ENCODE data around the gene TMC3. TPM values are rescaled to one million over a fixed set of nuclear protein-coding genes. Genes with fewer than 3 reads are reported as not detected.

Gene TMC3
- total and polyA plus RNA-seq, 2 donors from 2014 or later: not detected

DNA sequence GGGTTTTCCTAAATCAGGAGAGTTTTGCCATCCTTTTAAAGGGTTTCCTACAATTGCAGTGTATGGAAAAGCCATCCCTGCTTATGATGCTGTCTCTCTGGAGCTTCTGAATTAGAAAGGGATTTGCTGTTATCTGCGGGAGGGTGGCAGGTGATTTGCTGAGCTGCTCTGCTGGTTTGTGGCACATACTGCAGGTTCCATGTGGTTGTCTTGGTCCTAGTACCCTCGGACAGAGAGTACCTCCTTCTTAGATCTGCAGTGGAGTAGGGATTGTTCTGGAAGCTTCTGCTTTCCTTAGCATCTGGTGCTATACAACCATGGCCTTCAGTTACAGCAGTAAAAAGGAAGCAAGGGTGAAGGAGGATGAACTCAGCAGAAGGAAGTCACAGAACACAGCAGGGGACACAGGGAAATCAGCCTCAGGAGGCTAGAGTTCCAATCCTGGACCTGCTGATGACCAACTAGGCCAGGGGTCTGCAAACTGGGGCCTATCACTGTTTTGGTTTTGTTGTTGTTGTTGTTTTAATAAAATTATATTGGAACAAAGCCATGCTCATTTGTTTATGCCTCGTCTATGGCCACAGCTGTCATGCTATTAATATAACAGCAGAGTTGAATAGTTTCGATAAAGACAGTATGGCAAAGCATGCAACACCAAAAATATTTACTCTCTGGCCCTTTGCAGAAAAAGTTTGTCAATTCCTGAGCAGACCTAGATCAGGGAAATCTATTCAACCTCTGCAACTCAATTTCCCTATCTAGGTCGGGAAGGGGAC is 89.6 kb downstream of the TMC3 start:
- no peaks in the 10 kb centered on the region for H3K36me3 ChIP-seq (ENCODE audit: control insufficient read depth in 2 of 3, insufficient read depth in 3 of 3, low read length in 3 of 3)
- intact Hi-C loops (cut with DNase I): loop anchor here (10.0 kb wide), 1 partner anchor 50 kb away; no protein-coding TSS in a partner anchor
- no peak overlapping the region for H3K27ac ChIP-seq (ENCODE audit: low read depth in 2 of 2, low read length in 2 of 2)
- no peak overlapping the region for H3K4me3 ChIP-seq (ENCODE audit: low read length in 3 of 3)
- no peaks in the 10 kb centered on the region for H3K27me3 ChIP-seq (ENCODE audit: control insufficient read depth, insufficient read depth, low read length)
- H3K4me1 ChIP-seq (ENCODE audit: control insufficient read depth in 2 of 3, insufficient read depth in 2 of 3, low read depth in 1 of 3, low read length in 3 of 3): peaks cover 0 to 2% (median 0%) of the 10 kb centered on the region in 3 donors
- no peak for DNase-seq
- TF ChIP-seq, protein P1, sequence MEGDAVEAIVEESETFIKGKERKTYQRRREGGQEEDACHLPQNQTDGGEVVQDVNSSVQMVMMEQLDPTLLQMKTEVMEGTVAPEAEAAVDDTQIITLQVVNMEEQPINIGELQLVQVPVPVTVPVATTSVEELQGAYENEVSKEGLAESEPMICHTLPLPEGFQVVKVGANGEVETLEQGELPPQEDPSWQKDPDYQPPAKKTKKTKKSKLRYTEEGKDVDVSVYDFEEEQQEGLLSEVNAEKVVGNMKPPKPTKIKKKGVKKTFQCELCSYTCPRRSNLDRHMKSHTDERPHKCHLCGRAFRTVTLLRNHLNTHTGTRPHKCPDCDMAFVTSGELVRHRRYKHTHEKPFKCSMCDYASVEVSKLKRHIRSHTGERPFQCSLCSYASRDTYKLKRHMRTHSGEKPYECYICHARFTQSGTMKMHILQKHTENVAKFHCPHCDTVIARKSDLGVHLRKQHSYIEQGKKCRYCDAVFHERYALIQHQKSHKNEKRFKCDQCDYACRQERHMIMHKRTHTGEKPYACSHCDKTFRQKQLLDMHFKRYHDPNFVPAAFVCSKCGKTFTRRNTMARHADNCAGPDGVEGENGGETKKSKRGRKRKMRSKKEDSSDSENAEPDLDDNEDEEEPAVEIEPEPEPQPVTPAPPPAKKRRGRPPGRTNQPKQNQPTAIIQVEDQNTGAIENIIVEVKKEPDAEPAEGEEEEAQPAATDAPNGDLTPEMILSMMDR (IDR thresholded peaks at IDR 0.05; ENCODE audit: borderline replicate concordance, extremely low read depth, insufficient read depth): no peak
- no peaks in the 10 kb centered on the region for H3K9me3 ChIP-seq (ENCODE audit: control insufficient read depth in 2 of 3, insufficient read depth in 1 of 3, low read length in 3 of 3)
- no peak overlapping the region for H3K9ac ChIP-seq (ENCODE audit: low read length in 3 of 3)
- FAIRE-seq: no peak

DNA sequence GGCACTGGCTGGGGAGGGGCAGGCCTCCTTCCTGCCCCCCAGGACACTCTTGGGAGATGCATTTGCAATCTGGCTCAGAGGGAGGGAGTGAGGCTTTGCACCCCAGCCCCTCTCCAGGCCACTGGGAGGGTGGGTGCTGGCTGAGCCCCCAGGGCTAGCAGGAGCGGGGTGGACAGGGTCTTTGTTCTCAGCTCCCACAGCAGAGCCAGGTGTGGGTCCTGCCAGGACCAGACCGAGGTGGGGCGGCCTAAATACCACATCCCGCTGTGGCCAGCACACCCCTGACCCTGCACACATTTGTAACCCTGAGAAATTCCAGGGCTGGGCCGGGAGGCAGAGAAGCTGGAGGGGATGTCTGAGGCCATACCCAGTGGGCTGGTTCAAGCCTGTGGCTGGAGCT is 91.1 kb downstream of the TMC3 start:
- Histone ChIP-seq H3K9me3 (ENCODE audit: control insufficient read depth in 2 of 3, insufficient read depth in 1 of 3, low read length in 3 of 3) (no peaks in the 10 kb centered on the region), H3K36me3 (ENCODE audit: control insufficient read depth in 2 of 3, insufficient read depth in 3 of 3, low read length in 3 of 3) (no peaks in the 10 kb centered on the region), H3K9ac (ENCODE audit: low read length in 3 of 3) (no peak overlapping the region), H3K4me1 (ENCODE audit: control insufficient read depth in 2 of 3, insufficient read depth in 2 of 3, low read depth in 1 of 3, low read length in 3 of 3) (peaks cover 0 to 2% (median 0%) of the 10 kb centered on the region in 3 donors), H3K4me3 (ENCODE audit: low read length in 3 of 3) (no peak overlapping the region), H3K27me3 (ENCODE audit: control insufficient read depth, insufficient read depth, low read length) (no peaks in the 10 kb centered on the region), H3K27ac (ENCODE audit: low read depth in 2 of 2, low read length in 2 of 2) (no peak overlapping the region)
- FAIRE-seq (no peak), DNase-seq (peak in 1 of 5 donors; percentile 57)
- TF ChIP-seq, protein P1 (IDR thresholded peaks at IDR 0.05; ENCODE audit: borderline replicate concordance, extremely low read depth, insufficient read depth): no peak
- intact Hi-C loops (cut with DNase I): loop anchor here (10.0 kb wide), 1 partner anchor 52 kb away; no protein-coding TSS in a partner anchor

- H3K36me3 ChIP-seq (ENCODE audit: control insufficient read depth in 2 of 3, insufficient read depth in 3 of 3, low read length in 3 of 3): no peaks in the 10 kb centered on the region
Observed at GRCh38 chr15:81282606-81282895, 91.5 kb downstream of the TMC3 start.

More at GRCh38 chr15:81282606-81282895, 91.5 kb downstream of the TMC3 start:
- DNase-seq (peak in 1 of 5 donors; percentile 50), FAIRE-seq (no peak)
- TF ChIP-seq, protein P1 (IDR thresholded peaks at IDR 0.05; ENCODE audit: borderline replicate concordance, extremely low read depth, insufficient read depth): no peak
- Histone ChIP-seq H3K27me3 (ENCODE audit: control insufficient read depth, insufficient read depth, low read length) (no peaks in the 10 kb centered on the region), H3K9me3 (ENCODE audit: control insufficient read depth in 2 of 3, insufficient read depth in 1 of 3, low read length in 3 of 3) (peaks cover 0 to under 1% (median 0%) of the 10 kb centered on the region in 3 donors), H3K9ac (ENCODE audit: low read length in 3 of 3) (no peak overlapping the region), H3K4me1 (ENCODE audit: control insufficient read depth in 2 of 3, insufficient read depth in 2 of 3, low read depth in 1 of 3, low read length in 3 of 3) (peaks cover 0 to 2% (median 0%) of the 10 kb centered on the region in 3 donors), H3K27ac (ENCODE audit: low read depth in 2 of 2, low read length in 2 of 2) (no peak overlapping the region), H3K4me3 (ENCODE audit: low read length in 3 of 3) (no peak overlapping the region)
- intact Hi-C loops (cut with DNase I): loop anchor here (10.0 kb wide), 1 partner anchor 52 kb away; no protein-coding TSS in a partner anchor
